HG03159 (cell line): ENCODE measurements around the gene ZNF423.

Experiments used
- ATAC-seq: cut with Tn5 transposase; IDR thresholded peaks from one replicate; pipeline ENCODE4 v1.9.1; 2021; ENCODE audit warnings: mild to moderate bottlenecking, moderate library complexity; ENCODE audit not compliant: unreplicated experiment

Gene ZNF423

GRCh38 chr16:49849754-49850108 lies 6.2 kb downstream of the ZNF423 start:
- no peak for ATAC-seq

DNA sequence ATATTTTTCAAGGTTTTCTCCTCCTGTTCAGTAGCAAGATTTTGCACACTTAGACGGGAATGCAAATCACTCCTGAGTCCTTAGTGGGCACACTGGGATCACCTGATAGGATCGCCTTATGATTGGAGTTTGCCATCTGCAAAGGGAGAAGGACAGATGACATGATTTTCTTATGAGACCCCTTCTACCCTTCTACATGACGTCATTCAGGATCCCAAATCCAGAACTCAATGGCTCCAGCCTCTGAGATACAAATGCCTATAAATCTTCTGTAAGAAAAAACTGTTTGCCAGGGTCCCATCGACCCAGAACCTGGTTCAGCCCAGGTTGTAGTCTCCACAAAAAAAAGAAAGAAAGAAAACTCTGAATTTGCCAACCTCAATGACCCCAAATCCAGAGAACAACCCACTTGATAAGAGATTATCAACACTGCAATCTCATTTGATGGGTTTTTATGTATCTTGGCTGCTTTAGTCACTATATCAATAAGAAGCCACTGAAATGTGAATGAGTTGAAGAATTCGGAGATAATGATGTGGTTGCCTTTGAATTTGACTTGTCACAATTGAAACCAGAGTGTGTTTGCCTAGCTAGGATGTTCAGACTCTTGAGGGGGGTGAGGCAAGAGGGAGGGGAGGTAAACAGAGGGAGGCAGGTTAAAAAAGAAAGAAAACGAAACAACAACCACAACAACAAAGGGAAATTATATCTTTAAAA lies 6.7 kb downstream of the ZNF423 start:
- ATAC-seq, result no peak

DNA sequence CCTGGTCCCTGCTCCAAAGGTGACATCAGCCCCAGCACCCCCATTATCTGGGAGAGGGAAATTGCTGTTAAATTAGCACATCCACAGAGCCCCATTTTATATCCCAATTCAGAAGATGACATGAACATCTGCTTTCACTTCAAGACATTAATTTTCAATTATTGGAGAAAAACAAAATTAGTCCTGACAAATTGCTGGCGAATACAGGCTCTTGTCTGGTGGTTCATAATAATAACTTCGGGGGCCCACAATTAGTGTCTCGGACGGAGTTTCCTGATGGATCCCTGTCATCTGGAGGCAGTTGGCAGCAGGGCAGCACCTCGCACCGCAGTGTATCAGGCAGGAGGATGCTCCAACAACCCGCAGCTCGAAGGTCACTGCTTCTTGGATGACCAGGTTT lies 7.4 kb downstream of the ZNF423 start:
- ATAC-seq, result no peak

DNA sequence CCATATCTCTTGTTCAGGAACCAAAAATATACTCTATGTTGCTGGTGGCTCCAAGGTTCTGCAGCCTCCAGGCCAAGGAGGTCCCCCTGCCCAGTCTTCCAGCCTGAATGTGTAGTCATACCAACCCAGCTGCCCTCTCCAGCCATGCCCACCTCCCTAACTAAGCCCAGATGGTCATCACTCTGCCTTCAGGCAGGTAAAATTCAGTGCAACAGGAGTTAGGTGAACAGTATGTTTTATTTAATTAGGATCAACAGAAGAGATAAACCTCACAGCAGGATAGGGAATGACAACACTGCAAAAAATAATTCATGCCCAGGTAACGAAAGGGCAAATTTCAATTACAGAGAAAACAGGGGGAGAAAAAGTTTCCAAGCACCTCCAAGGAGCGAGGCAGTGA lies 9.1 kb downstream of the ZNF423 start:
- ATAC-seq, result no peak

DNA sequence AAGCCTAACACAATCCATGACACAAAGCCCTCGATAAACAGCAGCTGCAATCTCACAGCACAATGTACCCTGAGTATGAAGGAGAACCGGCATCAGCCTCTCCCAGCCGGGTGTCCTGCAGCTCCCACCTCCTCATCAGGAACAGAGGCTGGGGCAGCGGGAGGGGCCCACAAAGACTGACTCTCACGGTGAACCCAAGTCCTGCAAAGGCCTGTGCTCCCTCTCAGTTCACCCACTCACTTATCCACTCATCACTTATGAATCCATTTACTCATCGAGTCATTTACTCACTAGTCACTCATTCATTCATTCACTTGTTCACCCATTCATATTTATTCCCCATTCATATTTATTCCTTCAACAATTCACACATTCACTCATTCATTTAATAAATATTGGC lies 11.6 kb downstream of the ZNF423 start:
- no peak for ATAC-seq

DNA sequence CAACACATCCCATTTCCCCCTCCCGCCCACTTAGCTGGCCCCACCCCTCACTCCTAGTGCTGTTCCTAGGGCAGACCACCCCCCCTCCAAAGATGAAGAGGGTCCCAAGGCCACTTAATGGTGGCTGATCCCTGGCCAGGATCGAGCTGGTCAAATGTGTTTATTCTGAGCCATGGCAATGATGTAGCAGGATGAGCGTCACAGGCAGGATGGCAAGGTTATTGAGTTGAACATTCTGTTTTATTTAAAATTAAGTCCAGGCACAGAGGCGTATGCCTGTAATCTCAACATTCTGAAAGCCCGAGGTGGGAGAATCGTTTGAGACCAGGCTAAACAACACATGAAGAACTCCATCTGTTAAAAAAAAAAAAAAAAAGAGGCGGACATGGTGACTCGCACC lies 12.2 kb downstream of the ZNF423 start:
- ATAC-seq, result no peak

DNA sequence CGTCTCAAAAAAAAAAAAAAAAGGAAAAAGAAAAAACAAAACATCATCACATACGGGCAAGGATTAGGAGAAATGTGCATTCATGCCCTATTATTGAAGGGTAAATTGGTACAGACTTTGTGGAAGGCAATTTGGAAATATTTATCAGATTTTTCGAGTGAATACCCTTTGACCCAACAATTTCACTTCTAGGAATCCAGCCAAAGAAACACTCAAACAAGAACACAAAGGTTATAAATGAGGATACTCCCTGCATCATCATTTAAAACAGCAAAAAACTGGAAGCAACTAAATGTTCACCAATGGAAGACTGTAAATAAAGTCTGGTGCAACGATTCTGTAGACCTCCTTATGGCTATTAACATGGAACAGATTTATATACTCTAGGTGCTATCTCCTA lies 12.9 kb downstream of the ZNF423 start:
- no peak for ATAC-seq

DNA sequence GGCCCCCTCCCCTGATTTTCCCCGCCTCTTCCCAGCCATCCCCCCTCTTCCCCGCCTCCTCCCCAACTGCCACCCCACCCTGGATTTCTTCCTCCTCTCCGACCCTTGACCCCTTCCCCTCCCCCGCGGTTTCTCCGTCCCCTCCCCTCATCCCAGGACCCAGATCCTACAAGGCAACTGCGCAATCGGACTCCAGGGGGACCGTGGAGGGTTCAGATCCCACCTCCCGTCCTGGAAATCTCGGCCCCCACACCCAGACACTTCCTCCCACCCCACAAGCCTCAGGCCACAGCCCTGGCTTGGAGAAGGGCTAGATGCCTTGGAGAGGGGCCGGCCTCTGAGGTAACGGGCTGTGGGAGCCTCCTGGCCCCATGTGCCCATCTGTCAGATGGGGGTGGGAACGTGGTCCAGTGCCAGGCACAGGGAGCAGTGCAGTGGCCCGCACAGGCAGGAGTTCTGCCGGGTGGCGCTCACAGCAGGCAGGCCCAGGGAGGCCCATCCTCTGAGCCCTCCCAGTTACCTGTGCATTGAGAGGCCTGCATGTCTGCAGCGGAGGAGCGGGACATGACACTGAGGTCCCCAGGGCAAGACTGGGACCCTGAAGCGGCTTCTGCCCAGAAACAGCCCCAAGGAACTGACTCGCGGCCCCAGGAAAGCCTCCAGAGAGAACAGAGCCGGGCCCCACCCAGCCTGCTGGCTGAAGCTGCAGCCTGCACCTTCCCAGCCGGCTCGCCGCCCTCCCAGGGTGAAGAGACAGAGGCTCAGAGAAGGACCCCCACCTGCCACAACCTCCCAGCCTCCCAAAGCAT lies 16.7 kb downstream of the ZNF423 start:
- no peak for ATAC-seq

- no peak for ATAC-seq
Observed at GRCh38 chr16:49838441-49839016, 17.4 kb downstream of the ZNF423 start.

DNA sequence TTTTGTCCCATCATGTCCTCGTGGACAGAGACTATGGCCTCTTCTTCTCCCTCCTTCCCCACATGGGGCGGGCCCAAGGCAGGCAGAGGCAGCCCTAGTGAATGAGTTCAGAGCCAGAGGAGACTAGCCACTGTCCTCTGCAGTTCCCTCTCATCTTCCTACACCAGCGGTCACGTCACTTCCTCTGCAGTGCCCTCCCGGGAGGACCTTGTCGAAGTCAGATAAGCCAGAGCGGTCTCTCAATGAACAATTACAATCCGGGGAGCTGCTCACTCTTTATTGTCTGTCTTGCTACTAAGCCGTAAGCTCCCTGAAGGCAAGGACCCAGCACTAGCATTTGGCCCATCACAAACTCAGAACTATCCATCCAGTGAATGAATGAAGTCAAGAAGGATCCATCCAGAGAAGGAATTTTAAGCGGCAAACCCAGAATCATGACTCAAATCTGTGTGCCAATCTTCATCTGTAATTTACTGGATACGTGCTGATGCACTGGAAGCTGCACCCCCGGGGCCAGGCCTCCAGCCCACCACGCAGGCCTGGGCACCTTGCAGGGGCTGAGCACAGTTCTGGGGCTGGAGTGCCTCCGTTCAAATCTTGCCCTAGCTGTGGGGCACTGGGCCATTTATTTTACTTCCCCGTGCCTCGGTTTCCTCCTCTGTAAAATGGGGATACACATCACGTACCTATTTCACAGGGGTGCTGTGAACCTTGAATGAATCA lies 18.1 kb downstream of the ZNF423 start:
- no peak for ATAC-seq

DNA sequence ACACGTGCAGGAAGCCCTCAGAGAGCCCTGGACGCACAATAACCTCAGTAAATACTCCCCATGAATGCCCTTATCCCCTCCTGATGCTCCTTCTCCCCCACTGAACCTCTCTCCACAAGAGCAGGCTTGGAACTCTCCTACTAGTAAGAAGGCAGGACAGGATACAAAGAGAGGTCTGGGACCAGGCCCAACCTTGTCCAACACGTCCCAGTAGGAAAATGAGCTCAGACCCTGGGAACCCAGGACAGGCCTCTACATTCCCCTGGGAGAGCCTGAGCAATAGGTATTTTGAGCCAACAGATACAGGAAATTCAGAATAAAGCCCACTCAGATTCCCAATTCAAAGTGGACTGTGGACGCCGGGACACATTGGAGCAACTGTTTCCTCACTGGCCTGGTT lies 19.2 kb downstream of the ZNF423 start:
- ATAC-seq, result no peak

GRCh38 chr16:49836218-49836617 lies 19.7 kb downstream of the ZNF423 start:
- ATAC-seq, result no peak

DNA sequence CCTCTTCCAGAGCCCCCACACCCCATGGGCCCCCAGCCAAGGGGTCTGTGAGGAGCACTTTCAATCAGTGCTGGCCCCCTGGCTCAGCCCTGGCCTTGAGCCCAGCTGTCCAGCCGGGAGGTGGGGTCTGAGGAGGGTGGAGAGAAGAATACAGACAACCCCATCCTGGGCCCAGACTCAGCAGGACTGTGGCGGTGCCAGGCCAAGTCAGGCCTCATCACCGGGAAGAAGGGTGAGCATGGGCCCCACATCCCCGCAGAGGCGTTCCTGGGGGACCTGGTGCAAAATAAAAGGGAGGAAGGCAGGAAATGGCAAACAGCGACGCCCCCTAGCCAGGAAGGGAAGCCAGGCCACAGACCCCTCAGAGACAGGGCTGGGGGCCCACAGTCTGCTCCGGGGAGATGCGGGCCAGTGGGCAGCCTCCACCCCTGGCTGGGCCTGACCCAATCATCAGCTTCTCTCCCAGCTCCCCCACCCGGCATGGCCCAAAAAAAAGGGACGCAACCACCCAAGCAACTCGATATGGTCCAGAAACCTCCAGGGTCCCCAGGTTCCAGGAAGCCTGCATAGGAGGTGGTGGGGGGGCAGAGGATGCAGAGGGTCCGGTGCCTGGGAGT lies 20.6 kb downstream of the ZNF423 start:
- ATAC-seq, result no peak

- no peak for ATAC-seq
Observed at GRCh38 chr16:49834531-49835151, 21.3 kb downstream of the ZNF423 start.

- ATAC-seq, result no peak
Observed at GRCh38 chr16:49833796-49834530, 21.9 kb downstream of the ZNF423 start.

GRCh38 chr16:49833085-49833484 lies 22.8 kb downstream of the ZNF423 start:
- ATAC-seq, result no peak

- no peak for ATAC-seq
Observed at GRCh38 chr16:49832177-49832576, 23.7 kb downstream of the ZNF423 start.

DNA sequence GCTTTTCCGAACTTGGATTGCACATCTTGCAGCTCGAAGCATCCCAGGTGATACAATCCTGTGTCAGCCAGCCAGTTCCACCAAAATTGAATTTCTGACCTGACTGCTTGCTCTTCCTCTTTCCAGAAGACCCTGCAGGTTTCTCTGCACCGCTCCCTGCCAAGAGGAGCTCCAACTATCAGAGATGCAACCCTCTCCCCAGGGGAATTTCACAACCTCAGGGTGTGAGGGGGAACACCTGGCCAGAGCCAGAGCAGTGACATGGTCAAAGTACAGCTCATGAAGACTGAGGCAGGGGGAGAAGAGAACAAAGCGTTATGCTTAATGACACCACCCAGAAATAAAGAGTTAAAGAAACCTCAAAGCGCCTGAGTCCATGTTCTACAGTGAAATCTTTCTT lies 25.0 kb downstream of the ZNF423 start:
- no peak for ATAC-seq

- no peak for ATAC-seq
Observed at GRCh38 chr16:49828533-49829267, 27.2 kb downstream of the ZNF423 start.
